Measurements from ENCODE around the gene WDR18.

WDR18 gene

DNA sequence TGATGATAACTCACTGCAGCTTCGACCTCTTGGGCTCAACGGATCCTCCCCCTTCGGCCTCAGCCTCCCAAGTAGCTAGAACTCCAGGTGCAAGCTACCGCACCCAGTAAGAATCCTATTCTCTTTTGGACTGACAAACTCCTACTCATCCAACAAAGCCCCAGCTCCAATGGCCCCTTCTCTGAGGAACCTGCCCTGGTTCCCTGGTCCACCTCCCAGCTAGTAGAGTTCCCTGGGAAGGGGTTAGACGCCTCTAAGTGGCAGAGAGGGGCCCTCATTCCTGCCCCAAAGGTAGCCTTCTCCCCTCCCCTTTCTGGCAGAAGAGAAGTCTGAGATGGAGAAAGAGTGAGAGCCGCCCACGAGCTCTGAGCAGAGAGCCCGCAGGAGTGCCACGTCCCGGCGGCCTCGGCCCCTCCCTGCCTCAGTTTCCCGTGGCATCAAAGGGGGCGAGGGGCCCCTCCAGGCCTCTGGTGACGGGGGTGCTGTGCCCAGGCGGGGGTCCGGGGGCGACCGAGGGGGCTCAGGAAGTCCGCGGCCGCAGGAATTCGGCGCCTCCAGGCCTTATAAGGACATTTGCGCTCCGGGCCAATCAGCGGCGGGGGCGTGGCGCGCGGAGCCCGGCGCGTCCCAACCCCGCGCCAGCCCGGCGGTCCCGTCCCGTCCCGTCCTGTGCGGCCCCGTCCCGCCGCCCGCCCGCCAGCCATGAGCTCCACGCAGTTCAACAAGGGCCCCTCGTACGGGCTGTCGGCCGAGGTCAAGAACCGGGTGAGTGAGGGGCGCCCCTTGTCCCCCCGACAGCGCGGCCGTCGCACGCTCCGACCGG is 42.0 kb downstream of the WDR18 start, which contains the start of gene CNN2:
CNN2 (plus strand) TSS at position 649 of the 823 bp plus-strand sequence; CDS start at position 703, 54 bp downstream.
- DNase-seq, result no peak

DNA sequence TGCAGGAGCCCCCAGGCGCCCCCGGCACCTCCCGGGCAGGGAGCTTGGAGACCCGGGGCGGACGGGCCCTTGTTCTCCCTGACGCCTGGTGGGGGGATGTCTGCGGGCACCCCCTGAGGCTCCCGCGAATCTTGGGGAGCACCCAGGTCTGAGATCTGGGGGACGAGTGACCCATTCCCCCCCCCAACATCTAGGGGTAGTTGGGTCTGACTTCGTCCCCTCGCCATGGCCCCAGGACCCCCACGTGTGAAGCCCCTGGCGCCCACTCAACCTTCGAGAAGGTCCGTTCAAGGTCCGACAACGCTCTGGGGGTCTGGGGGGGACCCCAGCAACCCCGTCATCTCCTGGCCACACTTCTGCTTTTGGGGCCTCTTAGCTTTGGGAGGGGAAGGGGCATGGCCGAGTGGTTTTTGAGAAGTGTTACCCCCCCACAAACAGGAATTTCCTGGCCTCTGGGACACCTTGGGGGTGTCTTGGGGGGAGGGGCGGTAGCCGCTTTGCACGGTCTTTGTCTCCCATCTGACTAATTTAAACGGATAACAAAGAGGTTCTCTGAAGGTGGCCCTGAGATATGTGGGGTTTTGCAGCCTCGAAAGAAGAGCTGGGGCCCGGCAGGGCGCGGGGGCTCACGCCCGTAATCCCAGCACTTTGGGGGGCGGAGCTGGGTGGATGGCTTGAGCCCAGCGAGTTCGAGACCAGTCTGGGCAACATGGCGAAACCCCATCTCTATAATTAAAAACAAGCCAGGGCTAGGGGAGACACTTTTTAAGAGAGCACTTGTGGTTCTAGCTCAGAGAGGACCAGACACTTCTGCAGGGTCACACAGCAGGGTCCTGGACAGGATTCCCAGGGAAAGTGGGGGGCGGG is 42.9 kb downstream of the WDR18 start:
- no peak for DNase-seq

DNA sequence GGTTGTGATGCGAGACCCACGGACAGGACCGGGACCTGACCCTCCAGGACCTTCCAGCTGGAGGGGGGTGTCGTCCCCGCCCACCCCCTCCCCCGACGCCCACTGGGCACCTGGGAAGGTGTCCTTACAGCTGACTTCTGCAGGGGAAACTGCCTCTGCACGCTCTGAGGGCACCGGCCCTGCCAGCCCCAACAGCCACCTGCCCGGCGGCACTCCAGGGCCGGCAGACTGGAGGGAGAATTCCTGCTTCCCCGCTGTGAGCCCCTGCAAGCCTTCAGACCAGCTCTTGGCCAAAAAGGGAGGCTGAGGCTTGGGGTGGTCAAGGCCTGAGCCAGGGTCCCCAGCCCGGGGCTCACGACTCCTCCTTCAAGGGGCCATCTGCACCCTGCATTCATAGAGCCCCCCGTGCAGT is 43.5 kb downstream of the WDR18 start:
- DNase-seq, result no peak

DNA sequence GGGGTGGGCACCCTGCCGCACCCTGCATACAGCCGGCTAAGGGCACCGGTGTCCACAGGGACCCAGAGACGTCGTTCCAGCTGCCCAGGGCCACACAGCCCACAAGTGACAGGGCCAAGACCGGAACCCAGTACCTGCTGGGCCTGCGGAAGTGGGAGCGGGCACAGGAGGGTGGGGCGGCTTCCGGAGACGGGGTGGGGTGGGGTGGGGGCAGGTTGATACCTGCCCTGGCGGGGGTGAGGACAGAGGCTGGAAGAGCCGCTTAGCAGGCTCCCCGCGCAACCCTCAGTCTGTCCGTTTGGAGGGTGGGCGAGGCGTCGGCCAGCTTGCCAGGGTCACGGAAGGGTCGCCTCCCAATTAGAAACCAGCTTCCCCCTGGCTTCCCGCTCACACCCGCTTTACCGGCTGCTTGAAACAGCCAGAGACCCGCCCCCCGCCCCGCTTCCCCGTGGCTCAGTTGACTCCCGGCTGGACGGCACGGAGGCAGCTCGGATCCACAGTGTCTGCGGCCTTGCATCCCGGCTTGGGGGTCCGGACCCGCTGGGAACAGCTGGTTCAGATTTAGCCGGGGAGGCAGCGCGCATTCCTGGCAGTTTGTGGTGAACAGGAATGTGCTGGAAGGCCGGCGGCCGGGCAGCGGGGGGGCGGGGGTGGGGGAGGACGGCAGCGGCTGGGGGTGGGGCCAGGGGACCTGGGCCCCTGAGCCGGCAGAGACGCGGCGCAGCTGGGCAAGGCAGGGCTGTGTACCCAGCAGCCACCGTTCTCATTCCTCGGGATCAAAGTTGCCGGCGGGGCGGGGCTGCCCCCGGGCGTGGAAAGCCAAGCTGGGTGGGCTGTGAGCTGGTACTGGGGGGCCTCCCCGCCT is 44.1 kb downstream of the WDR18 start:
- no peak for DNase-seq

DNA sequence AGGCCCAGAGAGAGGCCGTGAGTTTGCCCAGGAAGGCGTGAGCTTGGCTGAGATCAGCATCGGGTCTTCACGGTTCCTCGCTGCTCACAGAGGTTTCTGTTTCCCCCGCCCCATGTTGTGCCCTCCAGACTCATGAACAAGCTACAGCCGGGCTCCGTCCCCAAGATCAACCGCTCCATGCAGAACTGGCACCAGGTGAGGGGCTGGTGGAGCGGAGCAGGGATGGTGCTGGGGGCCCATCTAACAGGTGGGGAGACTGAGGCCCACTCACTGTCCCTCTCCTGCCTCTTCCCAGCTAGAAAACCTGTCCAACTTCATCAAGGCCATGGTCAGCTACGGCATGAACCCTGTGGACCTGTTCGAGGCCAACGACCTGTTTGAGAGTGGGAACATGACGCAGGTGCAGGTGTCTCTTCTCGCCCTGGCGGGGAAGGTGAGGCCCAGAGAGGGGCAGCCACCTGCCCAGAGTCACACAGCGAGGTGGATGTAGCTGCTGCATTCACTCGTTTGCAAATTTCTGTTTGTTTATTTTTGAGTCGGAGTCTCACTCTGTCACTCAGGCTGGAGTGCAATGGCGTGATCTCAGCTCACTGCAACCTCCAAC is 48.2 kb downstream of the WDR18 start:
- no peak for DNase-seq

DNA sequence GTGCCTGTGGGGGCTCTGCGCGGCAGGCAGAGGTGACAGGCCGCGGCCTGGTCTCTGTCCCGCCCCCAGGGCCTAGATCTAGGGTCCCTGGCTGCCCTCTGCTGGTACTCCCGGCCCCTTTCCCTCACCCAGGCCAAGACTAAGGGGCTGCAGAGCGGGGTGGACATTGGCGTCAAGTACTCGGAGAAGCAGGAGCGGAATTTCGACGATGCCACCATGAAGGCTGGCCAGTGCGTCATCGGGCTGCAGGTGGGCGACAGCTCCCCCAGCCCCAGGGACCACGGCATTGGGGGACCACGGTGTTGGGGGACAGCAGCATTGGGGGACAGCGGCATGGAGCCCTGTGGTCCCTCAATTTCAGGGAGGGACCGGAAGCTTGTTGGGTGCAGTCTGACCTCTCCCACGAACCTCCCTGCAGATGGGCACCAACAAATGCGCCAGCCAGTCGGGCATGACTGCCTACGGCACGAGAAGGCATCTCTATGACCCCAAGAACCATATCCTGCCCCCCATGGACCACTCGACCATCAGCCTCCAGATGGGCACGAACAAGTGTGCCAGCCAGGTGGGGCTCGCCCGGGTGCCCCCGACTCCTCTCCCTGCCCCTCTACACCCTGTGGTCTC is 52.0 kb downstream of the WDR18 start:
- DNase-seq, result no peak

DNA sequence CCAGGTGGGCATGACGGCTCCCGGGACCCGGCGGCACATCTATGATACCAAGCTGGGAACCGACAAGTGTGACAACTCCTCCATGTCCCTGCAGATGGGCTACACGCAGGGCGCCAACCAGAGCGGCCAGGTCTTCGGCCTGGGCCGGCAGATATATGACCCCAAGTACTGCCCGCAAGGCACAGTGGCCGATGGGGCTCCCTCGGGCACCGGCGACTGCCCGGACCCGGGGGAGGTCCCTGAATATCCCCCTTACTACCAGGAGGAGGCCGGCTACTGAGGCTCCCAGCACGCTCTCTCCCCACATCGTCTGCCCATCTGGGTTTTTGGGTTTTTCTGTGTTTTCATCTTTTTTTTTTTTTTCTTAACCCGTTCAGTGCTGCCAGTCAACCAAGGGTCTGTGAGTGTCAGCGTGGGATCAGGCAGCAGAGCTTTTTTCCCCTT is 53.5 kb downstream of the WDR18 start:
- DNase-seq, result no peak

DNA sequence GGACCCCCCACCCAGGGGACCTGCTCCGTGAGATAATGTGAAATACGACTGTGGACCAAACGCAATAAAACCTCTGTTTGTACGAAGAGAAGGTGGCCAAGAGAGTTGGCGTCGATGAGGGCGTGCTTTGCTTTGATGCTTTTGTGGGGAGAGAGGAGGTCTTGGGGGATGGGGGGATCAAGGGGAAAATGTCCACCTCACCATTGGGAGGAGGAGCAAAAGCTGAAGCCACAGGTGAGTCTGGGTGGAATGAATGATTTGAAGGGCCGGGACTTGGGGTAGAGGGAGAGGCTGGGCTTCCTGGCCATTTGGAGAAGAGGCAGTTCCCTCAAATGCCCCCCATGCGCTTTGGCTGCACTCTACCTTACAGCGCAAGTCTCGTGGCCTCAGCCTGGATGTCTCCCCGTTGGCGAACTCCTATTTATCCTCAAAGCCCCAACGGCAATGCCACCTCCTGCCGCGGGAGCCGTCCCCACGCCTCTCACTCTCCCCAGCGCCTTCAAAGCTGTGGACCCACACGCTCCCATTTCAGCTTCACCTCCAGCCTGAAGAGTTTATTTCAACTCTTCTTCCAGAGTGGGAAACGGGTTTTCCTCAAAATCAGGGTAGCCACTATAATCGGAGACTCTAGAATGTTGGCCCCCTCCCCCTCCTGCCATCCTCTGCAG is 55.0 kb downstream of the WDR18 start:
- DNase-seq, result no peak

DNA sequence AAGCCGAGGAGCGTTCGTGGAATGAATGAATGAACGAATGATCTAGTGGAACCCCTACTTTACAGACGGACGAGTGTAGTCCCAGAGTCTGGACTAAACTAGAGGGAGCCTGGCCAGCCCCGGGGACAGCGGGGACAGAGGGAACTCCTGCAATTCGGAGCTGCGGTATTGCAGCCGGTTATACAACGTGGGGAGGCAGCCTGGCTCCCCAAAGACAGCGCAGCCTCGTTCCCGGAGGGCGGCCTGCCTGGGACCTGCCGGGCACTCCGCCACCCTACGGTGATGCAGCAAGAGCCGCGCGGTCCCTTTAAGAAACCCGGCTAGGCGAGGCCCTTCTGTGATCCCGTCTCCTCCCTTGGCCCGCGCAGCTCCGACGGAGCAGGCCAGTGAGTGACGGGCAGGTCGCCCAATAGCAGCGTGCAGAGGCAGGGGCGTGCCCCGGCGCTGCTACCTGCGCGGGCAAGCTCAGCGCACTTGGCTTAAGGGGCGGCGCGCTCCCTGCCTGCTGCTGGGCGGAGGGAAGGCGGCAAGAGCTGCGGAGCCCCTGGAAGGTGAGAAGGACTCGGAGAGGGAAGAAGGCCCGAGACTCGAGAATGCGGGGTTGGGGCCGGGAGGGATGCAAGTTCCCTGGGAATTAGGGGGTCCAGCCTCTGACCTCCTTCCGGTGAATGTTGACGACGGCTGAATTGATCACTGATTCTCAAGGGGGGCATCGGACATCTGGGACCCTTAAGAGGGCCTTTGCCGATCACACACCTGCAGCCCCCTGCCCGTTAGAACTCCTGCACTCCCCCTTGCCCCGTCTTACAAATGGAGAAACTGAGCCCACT is 55.7 kb downstream of the WDR18 start, which contains the start of gene ABCA7:
ABCA7 (plus strand) TSS at position 462 of the 830 bp plus-strand sequence. CDS start 1,255 bp downstream, outside the sequence.
- peak; percentile 92 for DNase-seq

DNA sequence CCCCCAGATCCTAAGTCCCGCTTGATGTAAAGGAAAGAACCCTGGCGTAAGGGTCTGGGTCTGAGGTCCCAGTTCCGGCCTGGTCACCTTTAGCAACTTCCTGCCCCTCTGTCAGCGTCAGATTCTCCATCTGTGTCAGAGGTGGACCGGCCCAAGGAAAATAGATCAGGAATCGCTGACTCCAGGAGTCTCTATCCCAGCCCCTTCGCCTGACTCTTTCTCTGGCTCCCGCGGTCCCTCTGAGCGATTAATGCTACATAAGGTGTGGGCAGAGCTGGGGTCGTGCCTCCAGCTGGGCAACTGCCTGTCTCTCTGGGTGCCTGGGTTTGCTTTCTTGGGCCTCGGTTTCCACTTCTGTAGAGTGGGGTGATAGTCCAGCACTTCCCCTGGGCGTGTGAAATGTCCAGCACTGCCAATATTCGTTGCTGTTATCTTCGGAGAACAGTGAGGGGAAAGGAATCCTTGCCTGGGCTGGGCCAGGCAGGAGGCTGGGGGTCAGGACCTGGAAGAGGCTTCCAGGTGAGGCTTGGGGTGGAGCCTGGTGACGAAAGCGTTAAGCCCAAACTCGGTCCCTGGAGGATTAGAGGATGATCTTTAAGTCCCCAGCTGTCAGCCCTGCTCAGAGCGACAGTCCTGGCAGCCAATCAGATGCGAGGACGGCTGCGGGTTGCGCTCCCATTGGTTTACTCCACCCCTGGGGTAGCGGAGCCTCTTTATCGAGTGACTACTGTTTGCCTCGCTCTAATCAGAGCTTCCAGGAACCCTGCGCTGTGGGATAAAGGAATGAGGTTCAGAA is 56.5 kb downstream of the WDR18 start:
- no peak for DNase-seq

DNA sequence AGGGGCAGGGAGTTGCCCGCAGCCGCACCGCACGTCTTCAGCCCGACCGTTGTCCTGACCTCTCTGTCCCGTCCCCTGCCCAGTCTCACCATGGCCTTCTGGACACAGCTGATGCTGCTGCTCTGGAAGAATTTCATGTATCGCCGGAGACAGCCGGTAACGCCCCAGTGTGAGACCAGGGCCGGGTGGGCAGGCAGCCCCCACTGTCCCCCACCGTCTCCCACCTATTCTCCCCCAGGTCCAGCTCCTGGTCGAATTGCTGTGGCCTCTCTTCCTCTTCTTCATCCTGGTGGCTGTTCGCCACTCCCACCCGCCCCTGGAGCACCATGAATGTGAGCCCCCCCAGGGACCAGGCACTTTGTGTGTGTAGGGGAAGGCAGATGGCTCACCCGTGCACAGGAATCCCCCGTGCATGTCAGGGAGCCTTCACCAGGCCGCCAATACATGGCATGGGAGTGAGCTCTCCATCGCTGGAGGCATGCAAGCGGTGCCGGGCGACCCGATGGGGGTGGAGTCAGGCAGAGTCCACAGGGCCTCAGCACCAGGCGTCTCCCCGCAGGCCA is 57.2 kb downstream of the WDR18 start:
- DNase-seq, result no peak

DNA sequence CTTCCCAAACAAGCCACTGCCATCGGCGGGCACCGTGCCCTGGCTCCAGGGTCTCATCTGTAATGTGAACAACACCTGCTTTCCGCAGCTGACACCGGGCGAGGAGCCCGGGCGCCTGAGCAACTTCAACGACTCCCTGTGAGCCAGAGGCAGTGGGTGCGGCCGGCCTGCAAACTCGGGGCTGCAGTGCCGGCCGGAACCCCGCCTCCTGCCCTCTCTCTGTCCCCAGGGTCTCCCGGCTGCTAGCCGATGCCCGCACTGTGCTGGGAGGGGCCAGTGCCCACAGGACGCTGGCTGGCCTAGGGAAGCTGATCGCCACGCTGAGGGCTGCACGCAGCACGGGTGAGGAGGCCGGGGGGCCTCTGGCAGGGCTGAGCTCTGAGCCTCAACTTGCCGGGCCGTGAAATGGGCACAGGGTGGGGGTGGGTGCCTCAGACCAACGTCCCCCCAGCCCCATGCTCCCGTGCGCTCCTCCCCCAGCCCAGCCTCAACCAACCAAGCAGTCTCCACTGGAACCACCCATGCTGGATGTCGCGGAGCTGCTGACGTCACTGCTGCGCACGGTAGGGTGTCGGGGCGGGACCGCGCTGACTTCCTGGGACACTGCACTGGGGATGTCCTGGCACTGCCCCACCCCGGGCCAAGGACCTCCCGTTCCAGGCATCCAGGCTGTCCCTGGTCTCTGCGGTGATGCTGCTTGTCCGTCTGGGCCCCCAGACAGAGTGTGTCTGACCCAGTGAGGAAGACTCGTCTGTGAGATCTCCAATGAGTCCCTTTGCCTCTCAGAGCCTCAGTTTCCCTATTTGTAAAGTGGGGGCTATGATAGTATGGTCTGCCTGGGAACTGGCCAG is 57.9 kb downstream of the WDR18 start:
- DNase-seq, result no peak

DNA sequence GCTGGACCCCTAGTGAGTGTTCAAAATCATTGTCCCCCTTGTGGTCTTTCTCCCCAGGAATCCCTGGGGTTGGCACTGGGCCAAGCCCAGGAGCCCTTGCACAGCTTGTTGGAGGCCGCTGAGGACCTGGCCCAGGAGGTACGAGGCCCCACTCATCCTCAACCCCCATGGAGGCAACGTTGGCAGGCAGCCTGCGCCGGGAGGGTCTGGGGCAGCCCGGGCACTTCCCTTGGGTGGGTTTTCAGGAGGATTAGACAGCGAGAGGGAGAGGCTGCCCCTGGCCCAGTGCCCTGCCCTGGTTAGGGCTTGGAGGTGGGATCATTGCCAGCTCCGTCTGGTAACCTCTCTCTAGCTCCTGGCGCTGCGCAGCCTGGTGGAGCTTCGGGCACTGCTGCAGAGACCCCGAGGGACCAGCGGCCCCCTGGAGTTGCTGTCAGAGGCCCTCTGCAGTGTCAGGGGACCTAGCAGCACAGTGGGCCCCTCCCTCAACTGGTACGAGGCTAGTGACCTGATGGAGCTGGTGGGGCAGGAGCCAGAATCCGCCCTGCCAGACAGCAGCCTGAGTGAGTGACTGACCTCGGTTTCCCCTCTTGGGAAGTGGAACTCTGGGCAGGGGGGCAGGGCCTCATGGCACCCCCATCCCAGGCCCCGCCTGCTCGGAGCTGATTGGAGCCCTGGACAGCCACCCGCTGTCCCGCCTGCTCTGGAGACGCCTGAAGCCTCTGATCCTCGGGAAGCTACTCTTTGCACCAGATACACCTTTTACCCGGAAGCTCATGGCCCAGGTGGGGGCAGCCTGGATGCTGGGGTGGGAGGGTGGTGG is 58.8 kb downstream of the WDR18 start:
- no peak for DNase-seq
